PFSK-1 (cell line): ENCODE results near the gene CD244.

ENCODE experiments used
- FOXP2 ChIP-seq: optimal IDR thresholded peaks from 2 replicates; pipeline ENCODE3; 2011; ENCODE audit warnings: borderline replicate concordance, control low read depth, inconsistent platforms; ENCODE audit not compliant: insufficient read depth; ENCODE audit errors: extremely low read length, extremely low read depth
- TAF1 ChIP-seq: IDR thresholded peaks from 2 replicates; pipeline ENCODE4 v1.6.1; 2012; ENCODE audit warnings: low read length, control low read depth, borderline replicate concordance; ENCODE audit not compliant: insufficient read depth

DNA sequence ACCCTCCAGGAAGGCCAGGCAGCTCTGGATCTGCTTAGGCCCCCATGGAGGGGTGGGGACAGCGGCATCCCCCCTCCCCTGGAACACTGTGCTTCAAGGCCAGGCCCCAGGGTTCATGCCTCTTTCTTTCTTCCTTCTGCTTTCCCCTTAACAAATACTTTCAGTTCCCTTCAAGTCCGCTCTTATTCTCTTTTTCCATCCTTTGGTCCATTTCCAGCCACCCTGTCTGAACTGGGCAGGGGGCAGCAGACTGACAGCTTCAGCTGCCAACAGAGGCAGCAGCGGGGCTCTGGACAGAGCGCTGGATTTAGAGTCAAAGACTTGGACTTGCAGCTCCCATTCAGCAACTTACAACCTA, 1.1 kb upstream of the CD244 start:
- TF ChIP-seq FOXP2 (no peak), TAF1 (no peak)
